Keratinocyte (primary cell): Measurements from ENCODE around the gene SURF4. TPM values are rescaled to one million over a fixed set of nuclear protein-coding genes. Genes with fewer than 3 reads are reported as not detected.
A peak's percentile ranks its signal among the peaks of the same experiment; 100 is the strongest.

Experiments used
- DNase-seq: peaks from one replicate; pipeline ENCODE4 v3.0.0-alpha.2; 2011; ENCODE audit warnings: low read depth, missing footprints, low spot score
- FAIRE-seq: peaks from 2 replicates; lab custom pipeline; 2011; peaks lifted over from hg19 to GRCh38; lab: Jason Lieb, UNC
- H2AFZ ChIP-seq: 2 replicates; pipeline ENCODE4 v1.6.0; 2012; ENCODE audit warnings: low read length, control low read depth, inconsistent platforms; ENCODE audit not compliant: control insufficient read depth
- H3K27ac ChIP-seq: 2 replicates; pipeline ENCODE4 v1.5.1; 2011; ENCODE audit warnings: low read length; ENCODE audit not compliant: control insufficient read depth, insufficient read depth
- H3K27me3 ChIP-seq: 3 replicates; pipeline ENCODE4 v1.6.0; 2011; ENCODE audit warnings: low read length; ENCODE audit not compliant: control insufficient read depth, insufficient read depth; ENCODE audit errors: extremely low read depth
- H3K36me3 ChIP-seq, 2 experiments: 2 replicates in 1 of 2; 3 replicates in 1 of 2; pipeline ENCODE4 v1.5.1; 2011; ENCODE audit warnings: low read length in 2 of 2, mild to moderate bottlenecking in 1 of 2; ENCODE audit not compliant: control insufficient read depth in 2 of 2, insufficient read depth in 2 of 2; ENCODE audit errors: extremely low read depth in 1 of 2
- H3K4me1 ChIP-seq: 3 replicates; pipeline ENCODE4 v1.5.1; 2011; ENCODE audit warnings: low read length; ENCODE audit not compliant: control insufficient read depth, insufficient read depth; ENCODE audit errors: extremely low read depth
- H3K4me2 ChIP-seq: 3 replicates; pipeline ENCODE4 v1.6.0; 2011; ENCODE audit warnings: low read depth, low read length; ENCODE audit not compliant: control insufficient read depth, insufficient read depth; ENCODE audit errors: extremely low read depth
- H3K4me3 ChIP-seq, 3 experiments: fragments of 200-600 bp in 1 of 3; sonication (generic) in 1 of 3; 2 replicates in 2 of 3; 3 replicates in 1 of 3; pipeline ENCODE4 v1.5.1; 2011 to 2016; ENCODE audit warnings: low read length in 3 of 3, mild to moderate bottlenecking in 3 of 3, control low read depth in 2 of 3, inconsistent platforms in 1 of 3, low read depth in 1 of 3, mixed read lengths in 1 of 3, mixed run types in 1 of 3, moderate library complexity in 1 of 3; ENCODE audit not compliant: control insufficient read depth in 2 of 3, insufficient read depth in 2 of 3; ENCODE audit errors: extremely low read depth in 1 of 3
- H3K79me2 ChIP-seq: 2 replicates; pipeline ENCODE4 v1.6.0; 2012; ENCODE audit warnings: low read length; ENCODE audit not compliant: control insufficient read depth, insufficient read depth
- H3K9ac ChIP-seq: 3 replicates; pipeline ENCODE4 v1.6.0; 2011; ENCODE audit warnings: low read length; ENCODE audit not compliant: control insufficient read depth, insufficient read depth; ENCODE audit errors: extremely low read depth
- H3K9me1 ChIP-seq: 3 replicates; pipeline ENCODE4 v1.6.0; 2011; ENCODE audit warnings: low read length; ENCODE audit not compliant: control insufficient read depth, insufficient read depth; ENCODE audit errors: extremely low read depth
- H3K9me3 ChIP-seq: 2 replicates; pipeline ENCODE4 v1.5.1; 2012; ENCODE audit warnings: low read depth, low read length; ENCODE audit not compliant: control insufficient read depth
- H4K20me1 ChIP-seq: 3 replicates; pipeline ENCODE4 v1.6.0; 2011; ENCODE audit warnings: low read length; ENCODE audit not compliant: control insufficient read depth, insufficient read depth; ENCODE audit errors: extremely low read depth
- EZH2 ChIP-seq: IDR thresholded peaks from one replicate; pipeline ENCODE4 v1.6.1; 2012; ENCODE audit warnings: inconsistent platforms, mild to moderate bottlenecking, low read length, moderate library complexity
- dilution Hi-C: fragments of 300-500 bp; cut with MboI; formaldehyde crosslinking; loops from one replicate; pipeline ENCODE4 v1.7.0; 2020; ENCODE audit warnings: low sequenced_read_pairs; ENCODE audit not compliant: extremely low pct_ligation_motif_present
- polyA plus RNA-seq, 5 experiments: library from polyadenylated mRNA; depleted of rRNA in 3 of 5; stranded (reverse) in 3 of 5; stranded (forward) in 1 of 5; unstranded in 1 of 5; fragments of >200 nt; gene quantifications; 1 replicate in 1 of 5; 2 replicates in 3 of 5; 3 replicates in 1 of 5; pipeline versions ENCODE4 v1.2.1 to v1.2.3, GENCODE V29; 2011 to 2012; ENCODE audit warnings: missing spikeins in 2 of 5, low read depth in 1 of 5, low replicate concordance in 1 of 5
- TF ChIP-seq, protein P1 (sequence below), 3 experiments: IDR thresholded peaks in 1 of 3; conservative IDR thresholded peaks in 1 of 3; optimal IDR thresholded peaks in 1 of 3; 2 replicates in 2 of 3; 3 replicates in 1 of 3; pipeline versions ENCODE3 to v1.5.1; 2011; ENCODE audit warnings: low read length in 3 of 3, mild to moderate bottlenecking in 3 of 3, moderate library complexity in 2 of 3, control low read depth in 1 of 3, inconsistent platforms in 1 of 3; ENCODE audit not compliant: insufficient read depth in 2 of 3; ENCODE audit errors: extremely low read depth in 1 of 3

The SURF4 gene
- polyA plus RNA-seq, 1 donor (not counting 4 experiments of a cell fraction or from before 2014, with no cell fraction given), result 153 TPM

DNA sequence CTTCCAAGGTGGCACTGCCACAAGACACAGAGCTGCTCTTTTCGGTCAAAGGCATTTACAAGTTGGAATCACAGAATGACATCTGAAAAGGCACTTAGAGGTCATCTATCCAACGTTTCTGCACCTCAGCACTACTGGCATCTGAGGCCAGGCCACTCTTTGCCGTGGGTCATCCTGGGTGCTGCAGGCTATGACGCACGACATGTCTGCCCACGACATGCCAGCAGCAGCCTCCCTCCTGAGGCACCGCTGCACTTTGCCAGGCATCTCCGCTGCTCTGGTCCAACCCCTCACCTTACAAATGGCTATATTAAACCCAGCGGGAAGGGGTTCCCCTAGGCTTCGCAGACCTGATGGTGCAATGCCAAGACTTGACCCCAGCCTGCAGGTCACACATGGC, 8.1 kb downstream of the SURF4 start:
- Histone ChIP-seq H3K4me3 (no peak overlapping the region), H3K9me3 (no peaks in the 10 kb centered on the region), H3K4me1 (peaks cover 73% of the 10 kb centered on the region), H3K27ac (no peak overlapping the region), H4K20me1 (peaks cover 61% of the 10 kb centered on the region), H3K9ac (no peak overlapping the region), H3K36me3 (peaks cover 42 to 60% of the 10 kb centered on the region in 2 experiments), H3K79me2 (peaks cover 73% of the 10 kb centered on the region), H2AFZ (no peak overlapping the region), H3K9me1 (peaks cover 8% of the 10 kb centered on the region), H3K27me3 (no peaks in the 10 kb centered on the region), H3K4me2 (peak overlapping the region; percentile 51)
- FAIRE-seq, result no peak
- TF ChIP-seq EZH2, result no peak
- TF ChIP-seq, protein P1, sequence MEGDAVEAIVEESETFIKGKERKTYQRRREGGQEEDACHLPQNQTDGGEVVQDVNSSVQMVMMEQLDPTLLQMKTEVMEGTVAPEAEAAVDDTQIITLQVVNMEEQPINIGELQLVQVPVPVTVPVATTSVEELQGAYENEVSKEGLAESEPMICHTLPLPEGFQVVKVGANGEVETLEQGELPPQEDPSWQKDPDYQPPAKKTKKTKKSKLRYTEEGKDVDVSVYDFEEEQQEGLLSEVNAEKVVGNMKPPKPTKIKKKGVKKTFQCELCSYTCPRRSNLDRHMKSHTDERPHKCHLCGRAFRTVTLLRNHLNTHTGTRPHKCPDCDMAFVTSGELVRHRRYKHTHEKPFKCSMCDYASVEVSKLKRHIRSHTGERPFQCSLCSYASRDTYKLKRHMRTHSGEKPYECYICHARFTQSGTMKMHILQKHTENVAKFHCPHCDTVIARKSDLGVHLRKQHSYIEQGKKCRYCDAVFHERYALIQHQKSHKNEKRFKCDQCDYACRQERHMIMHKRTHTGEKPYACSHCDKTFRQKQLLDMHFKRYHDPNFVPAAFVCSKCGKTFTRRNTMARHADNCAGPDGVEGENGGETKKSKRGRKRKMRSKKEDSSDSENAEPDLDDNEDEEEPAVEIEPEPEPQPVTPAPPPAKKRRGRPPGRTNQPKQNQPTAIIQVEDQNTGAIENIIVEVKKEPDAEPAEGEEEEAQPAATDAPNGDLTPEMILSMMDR (optimal IDR thresholded peaks at IDR 0.05 in 1 of 3, IDR thresholded peaks at IDR 0.05 in 1 of 3, conservative IDR thresholded peaks at IDR 0.05 in 1 of 3; ENCODE audit: extremely low read depth in 1 of 3, insufficient read depth in 2 of 3, low read length in 3 of 3), result no peak
- no peak for DNase-seq
- dilution Hi-C loops, result no loop called here

DNA sequence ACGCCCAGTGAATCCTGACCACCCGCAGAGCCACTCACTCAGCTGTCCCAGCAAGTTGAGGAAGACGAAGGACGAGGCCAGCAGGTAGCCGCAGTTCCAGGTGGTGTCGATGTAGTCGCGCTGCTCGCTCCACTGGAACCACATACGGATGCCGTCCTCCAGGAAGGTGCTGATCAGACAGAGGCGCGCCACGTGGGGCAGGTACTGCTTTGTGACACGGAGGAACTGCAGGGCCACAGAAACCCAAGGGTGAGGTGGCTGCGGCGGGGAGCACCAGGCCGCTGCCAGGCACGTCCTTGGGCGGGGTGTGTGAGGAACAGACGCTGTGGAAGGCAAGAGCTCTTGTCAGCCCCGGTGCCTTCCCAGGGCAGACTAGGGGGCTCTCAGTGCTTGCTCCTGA, 8.6 kb downstream of the SURF4 start:
- H4K20me1 ChIP-seq, result peaks cover 57% of the 10 kb centered on the region
- H2AFZ ChIP-seq, result no peak overlapping the region
- H3K9me3 ChIP-seq, result no peaks in the 10 kb centered on the region
- dilution Hi-C loops, result no loop called here
- peaks cover 68% of the 10 kb centered on the region for H3K79me2 ChIP-seq
- H3K4me2 ChIP-seq, result no peak overlapping the region
- H3K9ac ChIP-seq, result no peak overlapping the region
- H3K9me1 ChIP-seq, result peaks cover 6% of the 10 kb centered on the region
- peaks cover 41 to 58% of the 10 kb centered on the region in 2 experiments for H3K36me3 ChIP-seq
- DNase-seq (no peak), FAIRE-seq (no peak)
- TF ChIP-seq, protein P1 (optimal IDR thresholded peaks at IDR 0.05 in 1 of 3, IDR thresholded peaks at IDR 0.05 in 1 of 3, conservative IDR thresholded peaks at IDR 0.05 in 1 of 3; ENCODE audit: extremely low read depth in 1 of 3, insufficient read depth in 2 of 3, low read length in 3 of 3), result no peak
- TF ChIP-seq EZH2, result no peak
- no peak overlapping the region for H3K4me3 ChIP-seq
- H3K27me3 ChIP-seq, result no peaks in the 10 kb centered on the region
- peaks cover 75% of the 10 kb centered on the region for H3K4me1 ChIP-seq
- H3K27ac ChIP-seq, result no peak overlapping the region
